Thoracic aorta (tissue), 2 donors: Measurements from ENCODE around the gene ARL15. TPM values are rescaled to one million over a fixed set of nuclear protein-coding genes. Genes with fewer than 3 reads are reported as not detected.

ENCODE experiments used
- ATAC-seq: fragments of 150-250 bp; one replicate; pipeline ENCODE4 v1.8.0; 2017; ENCODE audit warnings: low read depth; ENCODE audit not compliant: insufficient number of reproducible peaks, low FRiP score
- DNase-seq: peaks from one replicate; pipeline ENCODE4 v3.0.0-alpha.2; 2020; ENCODE audit warnings: low spot score
- H3K27ac ChIP-seq, 2 donors: fragments of 200-600 bp; sonication (generic); 1 replicate in 1 of 2; 2 replicates in 1 of 2; pipeline ENCODE4 v1.5.1; 2016; ENCODE audit warnings: mild to moderate bottlenecking in 2 of 2, moderate library complexity in 2 of 2
- H3K27me3 ChIP-seq: fragments of 200-600 bp; sonication (generic); replicated peaks from 2 replicates; pipeline ENCODE4 v1.6.0; 2016; ENCODE audit warnings: mild to moderate bottlenecking; ENCODE audit not compliant: insufficient read depth
- H3K36me3 ChIP-seq: fragments of 200-600 bp; sonication (generic); one replicate; pipeline ENCODE4 v1.5.1; 2016
- H3K4me1 ChIP-seq, 2 donors: fragments of 200-600 bp; sonication (generic); 1 replicate in 1 of 2; 2 replicates in 1 of 2; pipeline versions ENCODE4 v1.5.1 to v1.6.0; 2016; ENCODE audit warnings: low read depth in 2 of 2, mild to moderate bottlenecking in 1 of 2; ENCODE audit not compliant: control insufficient read depth in 1 of 2
- H3K4me3 ChIP-seq: fragments of 200-600 bp; sonication (generic); 2 replicates; pipeline ENCODE4 v1.5.1; 2016; ENCODE audit warnings: mild to moderate bottlenecking
- H3K9me3 ChIP-seq: fragments of 200-600 bp; sonication (generic); 2 replicates; pipeline ENCODE4 v1.5.1; 2016
- CTCF ChIP-seq: fragments of 200-600 bp; sonication (generic); IDR thresholded peaks from one replicate; pipeline ENCODE4 v1.5.1; 2019; ENCODE audit warnings: antibody characterized with exemption
- total RNA-seq, 2 donors: library from RNA; depleted of rRNA; stranded (reverse); fragments of >200 nt; gene quantifications; one replicate each; pipeline versions ENCODE4 v1.1.0 to v1.2.3, GENCODE V29; 2016

ARL15 gene
- total RNA-seq, 2 donors from 2014 or later: 23.6 to 36.8 TPM

GRCh38 chr5:54301220-54301619 is 9.2 kb downstream of the ARL15 start:
- DNase-seq: no peak
- no peak for ATAC-seq
- H3K4me3 ChIP-seq: no peak overlapping the region
- peaks cover 1 to 4% of the 10 kb centered on the region in 2 donors for H3K4me1 ChIP-seq
- TF ChIP-seq CTCF: no peak
- no peaks in the 10 kb centered on the region for H3K36me3 ChIP-seq
- no peak overlapping the region for H3K27ac ChIP-seq
- no peaks in the 10 kb centered on the region for H3K27me3 ChIP-seq
- no peaks in the 10 kb centered on the region for H3K9me3 ChIP-seq

- Histone ChIP-seq H3K4me1 (peaks cover 4 to 6% of the 10 kb centered on the region in 2 donors), H3K4me3 (no peak overlapping the region), H3K27me3 (no peaks in the 10 kb centered on the region), H3K9me3 (no peaks in the 10 kb centered on the region), H3K36me3 (no peaks in the 10 kb centered on the region), H3K27ac (no peak overlapping the region)
- DNase-seq: no peak
- TF ChIP-seq CTCF: no peak
- ATAC-seq: no peak
Measured at GRCh38 chr5:54298947-54299346, 11.4 kb downstream of the ARL15 start.

- no peak overlapping the region for H3K4me3 ChIP-seq
- ATAC-seq (no peak), DNase-seq (no peak)
- peaks cover 4 to 6% of the 10 kb centered on the region in 2 donors for H3K4me1 ChIP-seq
- H3K27me3 ChIP-seq: no peaks in the 10 kb centered on the region
- no peak for TF ChIP-seq CTCF
- no peaks in the 10 kb centered on the region for H3K36me3 ChIP-seq
- no peaks in the 10 kb centered on the region for H3K9me3 ChIP-seq
- H3K27ac ChIP-seq: no peak overlapping the region
Measured at GRCh38 chr5:54296386-54296785, 14.0 kb downstream of the ARL15 start.

- H3K27ac ChIP-seq: no peak overlapping the region
- H3K36me3 ChIP-seq: no peaks in the 10 kb centered on the region
- H3K27me3 ChIP-seq: no peaks in the 10 kb centered on the region
- TF ChIP-seq CTCF: no peak
- no peak overlapping the region for H3K4me3 ChIP-seq
- DNase-seq (no peak), ATAC-seq (no peak)
- no peaks in the 10 kb centered on the region for H3K9me3 ChIP-seq
- peaks cover 4 to 6% of the 10 kb centered on the region in 2 donors for H3K4me1 ChIP-seq
Measured at GRCh38 chr5:54295651-54296276, 14.6 kb downstream of the ARL15 start.

- Histone ChIP-seq H3K4me1 (peaks cover 4 to 6% of the 10 kb centered on the region in 2 donors), H3K27me3 (no peaks in the 10 kb centered on the region), H3K36me3 (no peaks in the 10 kb centered on the region), H3K27ac (no peak overlapping the region), H3K4me3 (no peak overlapping the region), H3K9me3 (no peaks in the 10 kb centered on the region)
- DNase-seq (no peak), ATAC-seq (no peak)
- no peak for TF ChIP-seq CTCF
Measured at GRCh38 chr5:54294097-54294667, 16.2 kb downstream of the ARL15 start.
